ENCODE data around the gene SLC22A23.
"Not testable (repeated sequence)": the region's sequence is repeated elsewhere in the genome, so short reads cannot be mapped to it uniquely, and the experiment has no call there.

The SLC22A23 gene

GRCh38 chr6:3259491-3259958 lies 197.3 kb downstream of the SLC22A23 start:
- no peak for DNase-seq

DNA sequence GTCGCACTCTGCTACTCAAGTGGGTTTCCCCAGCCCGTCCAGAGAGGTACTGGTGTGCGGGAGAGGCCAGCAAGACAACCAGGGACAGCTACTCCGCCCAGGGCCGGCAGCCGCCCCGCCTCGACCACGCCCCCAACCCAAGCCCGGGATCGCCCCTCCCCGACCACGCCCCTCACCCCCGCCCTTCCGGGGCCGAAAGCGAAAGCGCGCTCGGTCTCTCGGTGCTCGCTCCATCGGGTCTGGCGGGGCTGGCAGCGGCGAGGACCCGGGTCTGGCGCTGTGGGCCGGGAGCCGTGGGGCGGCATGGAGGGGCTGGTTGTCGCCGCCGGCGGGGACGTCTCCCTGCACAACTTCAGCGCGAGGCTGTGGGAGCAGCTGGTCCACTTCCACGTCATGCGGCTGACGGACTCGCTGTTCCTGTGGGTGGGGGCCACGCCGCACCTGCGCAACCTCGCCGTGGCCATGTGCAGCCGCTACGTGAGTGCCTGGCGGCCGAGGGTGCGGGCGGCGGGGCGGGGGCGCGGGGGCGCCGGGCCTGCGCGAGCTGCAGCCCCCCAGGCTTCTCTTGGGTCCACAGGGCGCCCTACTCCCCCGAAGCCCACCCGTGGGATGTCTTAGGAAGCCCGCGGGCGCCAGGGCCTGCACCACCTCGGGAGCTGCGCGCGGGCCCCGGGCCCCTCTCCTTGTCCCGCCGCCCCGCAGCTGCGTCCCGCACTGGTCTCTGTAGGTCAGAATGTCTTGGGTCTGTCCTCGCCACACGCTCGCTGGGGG lies 197.9 kb downstream of the SLC22A23 start, which contains the start of gene PSMG4:
Gene PSMG4, plus strand, starts transcription at position 228 of the 771 bp plus-strand sequence. Its CDS starts 76 bp downstream, at position 304.
- peak; percentile 23 for DNase-seq

GRCh38 chr6:3258201-3258600 lies 198.6 kb downstream of the SLC22A23 start:
- no peak for DNase-seq

GRCh38 chr6:3253597-3253961 lies 203.3 kb downstream of the SLC22A23 start:
- no peak for DNase-seq

DNA sequence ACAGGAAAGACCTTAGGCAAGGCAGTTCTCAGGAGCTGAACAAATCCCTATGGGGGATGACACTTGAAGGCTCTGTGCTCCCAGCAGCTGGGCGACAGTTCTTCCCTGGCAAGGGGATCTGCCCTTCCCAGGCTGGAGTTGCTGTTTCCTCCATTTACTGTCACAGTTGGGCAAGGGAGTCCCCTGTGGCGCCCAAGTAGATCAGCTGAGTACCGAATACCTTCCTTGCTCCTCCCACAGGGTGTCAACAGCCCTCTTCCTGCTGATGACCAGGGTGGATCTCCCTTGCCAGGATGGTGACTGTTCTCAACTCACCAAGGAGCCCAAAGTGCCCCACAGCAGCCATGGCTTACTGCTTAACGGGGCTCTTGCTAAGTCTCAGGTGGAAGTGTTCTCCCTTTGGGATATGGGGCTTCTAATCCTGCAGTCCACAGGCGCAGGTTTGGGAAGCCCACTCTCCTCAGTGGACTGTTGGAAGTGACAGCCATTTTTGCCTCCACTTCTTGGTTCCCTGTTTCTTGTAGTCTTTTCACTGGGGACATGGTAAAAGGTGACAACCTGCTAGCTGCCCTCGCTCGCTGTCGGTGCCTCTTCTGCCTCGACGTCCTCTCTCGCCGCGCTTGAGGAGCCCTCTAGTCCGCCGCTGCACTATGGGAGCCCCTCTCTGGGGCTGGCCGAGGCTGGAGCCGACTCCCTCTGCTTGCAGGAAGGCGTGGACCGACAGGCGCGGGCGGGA lies 203.8 kb downstream of the SLC22A23 start:
- DNase-seq: no peak

DNA sequence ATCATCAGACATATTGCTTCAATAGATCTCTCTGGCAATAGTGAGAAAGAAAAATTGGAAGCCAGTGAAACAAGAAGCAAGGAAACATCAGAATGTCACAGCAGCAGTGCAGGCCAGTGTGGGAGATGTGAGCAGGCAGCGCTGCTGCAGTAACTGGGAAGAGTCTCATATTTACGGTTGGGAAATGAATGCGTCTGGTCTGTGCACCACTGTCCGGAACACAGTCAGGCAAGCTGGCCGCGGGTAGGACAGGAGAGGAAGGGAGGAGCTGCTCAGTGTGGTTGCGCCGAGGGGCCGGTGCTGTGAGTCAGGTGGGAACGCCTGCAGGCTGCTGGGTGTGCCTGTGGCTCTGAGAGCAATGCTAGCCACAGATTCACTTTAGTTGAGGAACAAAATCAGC lies 204.5 kb downstream of the SLC22A23 start:
- no peak for DNase-seq

DNA sequence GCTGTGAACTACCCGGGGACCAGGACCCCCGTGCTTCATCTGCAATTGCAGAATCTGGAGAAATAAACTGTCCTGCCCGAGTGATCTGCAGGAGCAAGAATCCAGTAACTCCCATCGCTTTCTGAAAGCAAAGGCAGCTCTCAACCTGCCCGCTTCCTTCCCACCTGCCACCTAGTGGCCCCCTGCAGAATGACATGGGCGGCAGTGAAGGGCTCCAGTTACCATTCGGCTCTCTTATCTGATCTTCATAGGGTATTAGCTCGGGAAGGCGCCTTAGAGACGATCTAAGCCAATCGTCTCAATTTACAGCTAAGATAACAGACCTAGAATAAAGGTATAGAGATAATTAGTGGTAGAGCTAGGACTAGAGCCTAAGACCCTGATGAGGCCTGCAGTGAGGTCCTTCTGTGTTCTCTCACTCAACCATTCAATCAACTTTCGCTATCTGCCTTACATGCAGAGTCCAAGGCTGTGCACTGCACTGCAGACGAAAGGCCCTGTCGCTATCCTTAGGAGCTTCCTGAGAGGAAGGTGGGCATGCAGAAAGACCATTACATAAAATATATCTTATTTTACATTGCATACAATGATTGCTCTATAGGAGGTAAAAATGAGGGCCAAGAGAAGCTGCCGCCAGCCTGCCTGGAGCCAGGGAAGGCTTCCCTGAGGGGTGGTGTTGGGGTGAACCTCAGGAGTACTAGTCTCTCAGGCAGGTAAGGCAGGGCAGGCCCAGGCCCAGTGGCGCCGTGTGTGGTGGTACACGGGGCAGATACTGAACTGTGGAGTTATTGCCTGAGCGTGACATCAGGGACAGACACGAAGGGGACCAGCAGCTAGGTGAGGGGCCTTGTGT lies 205.2 kb downstream of the SLC22A23 start:
- DNase-seq: peak; percentile 79

DNA sequence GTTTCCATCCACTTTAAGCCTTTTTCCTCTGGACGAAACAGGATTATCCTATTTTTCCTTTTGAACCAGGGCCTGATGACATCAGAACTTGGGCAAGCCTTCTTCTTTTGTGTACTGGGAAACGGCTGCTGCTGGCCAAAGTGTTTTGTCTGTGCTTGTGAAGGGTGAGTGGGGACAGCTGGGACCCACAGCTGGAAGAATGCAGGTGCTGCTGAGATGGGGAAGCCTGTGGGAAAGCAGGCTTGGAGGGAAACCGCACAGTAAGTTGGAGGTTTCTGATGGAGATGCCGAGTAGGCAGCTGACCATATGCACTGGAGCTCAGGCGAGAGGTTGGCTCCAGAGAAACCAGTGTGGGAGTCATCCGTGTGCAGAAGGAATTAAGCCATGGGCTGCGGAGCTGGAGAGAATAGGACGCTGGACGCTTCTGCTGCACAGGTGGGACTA lies 206.6 kb downstream of the SLC22A23 start:
- DNase-seq: no peak

DNA sequence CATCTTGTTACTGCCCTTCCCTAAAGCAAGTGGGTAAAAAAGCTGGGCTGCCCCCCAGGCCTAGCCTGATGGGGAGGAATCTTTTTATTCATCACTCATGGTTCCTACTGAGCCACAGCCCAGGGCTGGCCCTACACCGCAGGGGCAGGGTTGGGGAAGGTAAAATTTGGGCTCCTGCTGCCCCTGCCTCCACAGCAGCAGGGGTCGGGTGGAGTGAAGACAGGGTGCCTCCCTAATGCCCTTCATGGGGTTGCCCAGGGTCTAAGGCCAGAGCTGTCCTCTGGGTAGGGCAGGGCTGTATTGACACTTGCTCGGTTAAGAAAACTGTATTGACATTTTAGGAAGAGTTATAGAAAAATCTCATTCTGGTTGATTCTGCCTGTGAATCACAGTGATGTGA lies 207.0 kb downstream of the SLC22A23 start:
- no peak for DNase-seq

DNA sequence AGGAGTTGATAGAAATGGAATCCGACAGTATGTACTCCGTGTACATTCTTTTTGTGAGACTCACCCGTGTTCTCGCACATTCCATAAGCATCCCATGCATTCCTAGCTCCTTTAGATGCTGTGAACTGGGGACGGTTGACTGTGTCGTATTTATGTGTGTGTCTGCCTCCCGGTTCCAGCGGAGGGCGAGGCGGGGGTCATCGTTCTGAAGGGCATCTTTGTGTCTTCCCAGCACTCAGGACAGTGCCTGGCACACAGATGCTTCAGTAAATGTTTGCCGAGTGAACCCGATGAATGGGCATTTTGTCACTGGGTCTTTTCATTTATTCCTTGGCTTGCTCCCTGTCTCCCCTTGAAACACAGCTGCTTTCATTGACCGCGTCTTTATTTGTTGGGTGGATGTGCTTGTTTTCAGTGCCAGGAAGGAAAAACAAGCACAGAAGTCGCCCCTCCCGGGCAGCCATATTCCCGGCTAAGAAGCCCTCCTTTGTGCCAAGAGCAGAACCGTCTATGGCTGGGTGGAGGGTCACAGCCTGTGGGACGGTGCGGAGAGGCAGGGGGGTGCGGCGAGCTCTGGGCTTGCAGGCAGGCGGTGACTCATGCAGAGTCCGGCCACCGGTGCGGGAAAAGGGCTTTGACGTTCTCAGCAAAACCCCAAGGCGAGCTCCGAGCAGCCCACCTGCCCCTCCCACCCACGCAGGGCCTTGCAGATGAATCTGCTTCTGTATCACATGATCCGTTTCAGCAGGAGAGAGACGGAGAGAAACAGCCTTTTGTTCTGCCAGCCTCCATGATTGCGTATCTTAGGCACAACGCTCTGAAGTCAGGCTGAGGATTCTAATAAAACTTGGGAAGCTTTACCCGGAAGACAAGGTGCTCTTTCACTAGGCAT lies 209.3 kb downstream of the SLC22A23 start:
- DNase-seq: no peak

- DNase-seq: no peak
Measured at GRCh38 chr6:3245216-3245615, 211.6 kb downstream of the SLC22A23 start.

- DNase-seq: not testable (repeated sequence)
Measured at GRCh38 chr6:3244832-3245161, 212.1 kb downstream of the SLC22A23 start.

- DNase-seq: no peak
Measured at GRCh38 chr6:3244003-3244831, 212.6 kb downstream of the SLC22A23 start.

DNA sequence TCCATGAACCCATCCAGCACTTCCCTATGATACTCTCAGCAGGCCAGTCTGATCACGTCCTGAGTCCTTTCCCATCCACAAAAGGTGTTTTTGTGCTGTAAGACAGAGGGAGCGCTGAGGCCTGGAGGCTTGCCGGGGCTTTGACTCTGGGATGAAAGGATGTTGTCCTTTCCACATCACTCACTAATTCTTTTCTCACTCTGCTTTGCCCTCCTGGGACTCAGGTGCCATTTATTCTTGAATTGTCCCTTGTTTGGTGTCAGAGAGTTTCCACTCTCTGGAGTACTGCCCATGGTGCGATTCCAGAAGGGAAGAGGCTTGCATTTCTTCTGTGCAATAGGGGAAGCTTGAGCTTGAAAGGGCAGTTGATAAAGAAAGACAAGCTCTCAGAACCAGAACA lies 214.1 kb downstream of the SLC22A23 start:
- DNase-seq: no peak

DNA sequence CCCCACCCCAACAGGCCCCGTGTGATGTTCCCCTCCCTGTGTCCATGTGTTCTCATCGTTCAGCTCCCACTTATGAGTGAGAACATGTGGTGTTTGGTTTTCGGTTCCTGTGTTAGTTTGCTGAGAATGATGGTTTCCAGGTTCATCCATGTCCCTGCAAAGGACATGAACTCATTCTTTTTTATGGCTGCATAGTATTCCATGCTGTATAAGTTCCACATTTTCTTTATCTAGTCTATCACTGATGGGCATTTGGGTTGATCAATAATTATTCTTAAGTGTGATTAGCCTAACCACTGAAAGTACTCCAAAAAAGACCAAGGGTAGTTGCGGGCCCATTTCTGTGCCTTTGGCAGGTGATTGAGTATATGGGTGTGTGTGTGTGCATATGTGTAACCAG lies 215.1 kb downstream of the SLC22A23 start:
- DNase-seq: not testable (repeated sequence)

- DNase-seq: no peak
Measured at GRCh38 chr6:3240595-3240994, 216.3 kb downstream of the SLC22A23 start.

DNA sequence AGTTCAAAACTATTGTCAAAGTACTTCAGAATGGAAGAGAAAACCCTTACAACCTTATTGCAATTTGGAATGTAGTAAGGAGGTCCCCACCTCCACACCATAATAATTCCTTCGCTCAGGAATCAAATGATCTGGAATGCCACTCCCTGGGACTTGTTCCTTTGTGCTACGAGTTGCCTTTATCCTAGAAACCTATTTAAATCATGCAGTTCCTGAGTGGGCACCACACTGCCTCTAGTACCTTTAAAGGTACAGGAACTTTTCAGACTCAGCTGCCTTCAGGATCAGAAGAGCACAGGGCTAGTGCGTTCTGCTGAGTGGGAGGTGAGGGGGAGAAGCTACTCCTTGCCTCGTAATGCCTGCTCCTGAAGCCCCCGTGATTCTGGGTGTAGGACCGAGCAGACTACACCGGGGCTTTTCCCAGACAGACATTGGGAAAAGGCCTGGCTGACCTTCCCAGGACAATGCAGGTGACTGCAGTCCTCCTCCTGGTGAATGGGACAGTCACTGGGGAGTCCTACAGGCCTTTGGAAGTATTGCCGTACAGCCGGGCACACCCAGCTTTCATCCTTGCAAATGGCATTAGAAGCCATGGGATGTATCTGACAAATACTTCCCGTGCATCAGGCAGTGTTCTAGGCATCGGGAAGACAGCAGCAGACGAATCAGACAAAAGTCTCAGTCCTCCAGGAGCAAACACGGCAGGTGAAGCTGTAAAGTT lies 217.6 kb downstream of the SLC22A23 start:
- no peak for DNase-seq

DNA sequence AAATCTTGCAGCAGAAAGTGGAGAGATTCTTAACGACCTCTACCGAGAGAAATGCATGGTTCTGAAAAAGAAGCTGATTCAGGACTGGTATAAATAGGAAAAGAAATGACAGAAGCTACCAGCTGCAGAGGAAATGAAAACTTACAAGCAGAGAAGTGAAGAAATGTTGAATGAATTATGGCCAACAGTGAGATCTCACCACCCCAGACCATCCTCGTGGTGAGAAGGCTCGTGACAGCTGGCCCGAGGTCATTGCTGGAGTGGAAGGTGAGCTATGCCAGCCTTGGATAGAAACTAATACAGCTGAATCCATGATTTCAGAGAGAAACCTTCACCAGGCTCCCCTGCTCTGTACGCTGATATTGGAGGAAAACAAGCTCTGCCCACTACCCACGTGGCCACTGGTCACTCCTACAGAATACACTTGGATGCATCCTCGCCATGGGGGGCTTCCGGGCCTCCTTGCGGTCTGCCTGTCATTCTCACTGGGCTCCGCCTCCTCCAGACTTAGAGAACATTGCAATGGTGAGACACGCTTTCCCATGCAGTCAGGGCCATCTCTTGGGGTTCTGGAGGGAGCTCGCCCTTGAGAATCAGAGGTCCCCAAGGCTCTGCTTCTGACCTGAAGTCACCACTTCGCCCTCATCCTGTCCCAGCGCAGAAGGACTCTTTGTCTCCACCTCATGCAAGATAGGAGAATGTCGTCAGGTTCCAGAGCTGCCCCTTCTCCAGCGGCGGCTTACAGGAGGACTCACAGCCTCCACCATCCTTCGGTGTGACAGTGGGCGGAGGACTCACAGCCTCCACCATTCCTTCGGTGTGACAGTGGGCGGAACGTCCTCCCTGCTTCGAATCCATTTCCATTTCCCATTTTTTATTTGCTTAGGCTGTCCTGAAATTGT lies 218.8 kb downstream of the SLC22A23 start:
- DNase-seq: no peak

DNA sequence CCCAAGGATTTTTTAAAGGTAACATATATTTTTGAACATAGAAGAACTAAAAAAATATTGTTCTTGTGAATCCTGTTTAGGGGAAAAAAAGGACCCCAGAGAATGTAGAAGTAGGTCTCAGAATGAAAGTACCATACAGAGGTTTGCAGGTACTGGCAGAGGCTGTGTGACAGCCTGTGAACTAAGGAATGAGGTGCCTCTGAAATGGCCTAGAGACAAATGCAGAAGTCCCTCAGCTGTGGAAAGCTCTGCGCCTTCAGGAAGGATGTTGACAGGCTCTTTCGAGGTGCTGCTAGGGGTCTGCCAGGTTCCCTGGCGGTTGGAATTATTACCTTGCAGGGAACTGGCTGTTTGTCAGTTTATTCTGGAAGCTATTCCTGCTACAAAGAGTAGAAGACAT lies 220.8 kb downstream of the SLC22A23 start:
- DNase-seq: no peak

DNA sequence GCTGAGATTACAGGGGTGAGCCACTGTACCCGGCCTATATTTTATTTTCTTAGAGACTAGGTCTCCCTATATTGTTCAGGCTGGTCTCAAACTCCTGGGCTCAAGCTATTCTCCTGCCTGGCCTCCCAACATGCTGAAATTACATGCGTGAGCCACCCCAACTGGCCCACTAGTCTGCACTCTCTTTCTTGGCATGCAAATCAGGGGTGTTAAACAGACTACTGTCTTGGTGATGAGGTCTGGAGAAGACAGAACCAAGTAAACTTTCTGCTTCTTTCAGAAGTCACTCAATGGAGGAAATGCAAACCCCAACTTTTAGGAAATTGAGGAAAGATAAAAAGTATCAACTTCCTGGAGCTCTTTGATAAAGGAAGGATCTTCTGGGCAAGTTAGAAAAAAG lies 221.4 kb downstream of the SLC22A23 start:
- DNase-seq: no peak

Measured in NCI-H187 treated with DMSO at 0.1 percent for 48 hours (cell line).